OCI-M1 (cell line): ENCODE results near the gene PIGR.
A peak's percentile ranks its signal among the peaks of the same experiment; 100 is the strongest.

Source experiments
- DNase-seq: peaks from one replicate; lab custom pipeline; 2025; lab: John Stamatoyannopoulos, UW

PIGR gene, protein sequence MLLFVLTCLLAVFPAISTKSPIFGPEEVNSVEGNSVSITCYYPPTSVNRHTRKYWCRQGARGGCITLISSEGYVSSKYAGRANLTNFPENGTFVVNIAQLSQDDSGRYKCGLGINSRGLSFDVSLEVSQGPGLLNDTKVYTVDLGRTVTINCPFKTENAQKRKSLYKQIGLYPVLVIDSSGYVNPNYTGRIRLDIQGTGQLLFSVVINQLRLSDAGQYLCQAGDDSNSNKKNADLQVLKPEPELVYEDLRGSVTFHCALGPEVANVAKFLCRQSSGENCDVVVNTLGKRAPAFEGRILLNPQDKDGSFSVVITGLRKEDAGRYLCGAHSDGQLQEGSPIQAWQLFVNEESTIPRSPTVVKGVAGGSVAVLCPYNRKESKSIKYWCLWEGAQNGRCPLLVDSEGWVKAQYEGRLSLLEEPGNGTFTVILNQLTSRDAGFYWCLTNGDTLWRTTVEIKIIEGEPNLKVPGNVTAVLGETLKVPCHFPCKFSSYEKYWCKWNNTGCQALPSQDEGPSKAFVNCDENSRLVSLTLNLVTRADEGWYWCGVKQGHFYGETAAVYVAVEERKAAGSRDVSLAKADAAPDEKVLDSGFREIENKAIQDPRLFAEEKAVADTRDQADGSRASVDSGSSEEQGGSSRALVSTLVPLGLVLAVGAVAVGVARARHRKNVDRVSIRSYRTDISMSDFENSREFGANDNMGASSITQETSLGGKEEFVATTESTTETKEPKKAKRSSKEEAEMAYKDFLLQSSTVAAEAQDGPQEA

DNA sequence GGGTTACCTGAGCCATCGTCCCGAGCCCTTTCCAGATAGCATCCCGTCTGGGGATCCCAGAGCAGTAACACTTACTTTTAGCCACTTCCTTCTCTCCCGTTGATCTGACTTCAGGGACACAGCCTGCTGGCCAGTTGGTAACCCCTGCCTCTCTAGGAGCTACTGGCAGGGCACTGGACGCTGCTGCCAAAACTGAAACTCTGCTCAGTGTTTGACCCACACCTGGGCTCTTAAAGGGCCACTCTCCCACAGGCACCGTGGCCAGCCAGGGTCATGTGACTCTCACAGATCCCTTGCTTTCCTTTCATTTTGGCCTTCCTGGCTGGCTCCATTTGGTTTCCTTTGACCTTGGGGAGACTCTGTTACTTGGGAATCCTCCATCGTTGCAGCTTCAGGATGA lies at the start of gene PIGR:
Gene PIGR (minus strand): TSS at position 206 of the 400 bp plus-strand sequence. CDS start 5,935 bp downstream, outside the sequence.
- no peak for DNase-seq

DNA sequence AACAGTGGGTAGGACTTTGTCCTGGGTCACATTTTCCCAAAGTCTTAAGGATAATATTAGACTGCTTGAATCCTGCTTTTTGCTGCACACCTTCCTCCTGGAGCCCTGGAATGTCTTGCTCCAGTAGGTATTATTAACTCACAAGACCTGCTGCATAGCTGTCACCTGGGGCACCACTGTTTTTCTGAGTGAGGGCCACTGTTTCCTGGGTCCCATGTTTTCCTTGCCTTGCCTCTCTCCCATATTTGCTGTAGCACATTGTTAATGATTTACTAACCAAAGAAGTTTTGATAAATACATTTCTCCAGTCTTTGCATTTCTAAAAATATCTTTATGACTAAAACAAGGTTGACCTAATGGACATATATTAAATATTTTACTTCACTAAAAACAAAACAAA lies 46.5 kb upstream of the PIGR start:
- no peak for DNase-seq

DNA sequence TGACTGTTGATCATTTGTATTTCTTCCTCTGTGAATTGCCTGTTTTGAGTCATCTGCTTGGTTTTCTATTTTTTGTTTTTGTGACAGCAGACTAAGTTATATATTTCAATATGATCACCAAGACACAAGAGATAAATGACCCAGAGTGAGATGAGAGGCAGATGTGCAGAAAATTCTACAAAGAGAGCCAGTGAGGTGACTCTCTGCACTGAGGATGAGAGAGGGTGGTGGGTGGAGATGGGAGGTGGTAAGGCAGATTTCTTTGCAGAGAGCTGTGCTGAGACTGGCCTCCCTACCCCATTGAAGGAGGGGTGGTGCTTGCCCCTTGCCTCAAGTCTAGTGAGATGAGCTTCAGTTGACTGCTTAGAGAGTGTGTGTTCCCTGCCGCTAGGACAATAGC lies 41.6 kb upstream of the PIGR start:
- no peak for DNase-seq

DNA sequence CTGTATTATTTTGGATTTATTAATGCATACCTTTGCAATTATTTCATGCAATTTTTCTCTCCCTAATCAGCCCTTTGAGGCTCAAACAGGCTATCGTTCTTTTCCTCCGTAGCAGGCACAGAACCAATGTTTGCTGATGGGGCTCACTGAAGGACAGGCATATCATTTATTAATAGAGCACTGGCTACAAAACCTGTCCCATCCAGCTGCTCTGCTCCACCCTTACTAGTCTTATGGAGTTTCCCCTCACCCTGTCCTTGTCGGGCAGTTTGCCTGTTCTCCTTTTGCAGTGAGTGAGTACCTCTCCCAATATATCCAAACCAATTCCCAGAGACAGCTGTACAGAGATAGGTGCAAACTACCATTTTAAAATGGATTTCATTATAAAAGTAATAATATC lies 40.6 kb upstream of the PIGR start:
- no peak for DNase-seq

DNA sequence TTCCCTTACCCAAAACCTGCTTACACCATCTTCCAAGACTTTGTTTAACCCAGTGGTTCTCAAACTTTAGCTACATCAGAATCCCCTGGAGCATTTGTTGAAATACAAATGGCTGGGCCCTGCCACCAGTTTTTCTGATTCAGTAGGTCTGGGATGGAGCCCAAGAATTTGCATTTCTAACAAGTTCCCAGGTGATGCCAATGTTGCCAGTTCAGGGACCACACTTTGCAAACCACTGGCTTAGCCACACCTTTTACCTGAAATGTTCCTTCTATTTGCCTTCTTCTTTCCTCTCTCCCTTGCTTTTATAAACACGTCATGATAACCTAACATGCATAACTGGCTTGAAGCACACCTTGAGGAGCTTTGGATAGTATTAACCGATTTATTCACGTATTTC lies 40.1 kb upstream of the PIGR start:
- no peak for DNase-seq

DNA sequence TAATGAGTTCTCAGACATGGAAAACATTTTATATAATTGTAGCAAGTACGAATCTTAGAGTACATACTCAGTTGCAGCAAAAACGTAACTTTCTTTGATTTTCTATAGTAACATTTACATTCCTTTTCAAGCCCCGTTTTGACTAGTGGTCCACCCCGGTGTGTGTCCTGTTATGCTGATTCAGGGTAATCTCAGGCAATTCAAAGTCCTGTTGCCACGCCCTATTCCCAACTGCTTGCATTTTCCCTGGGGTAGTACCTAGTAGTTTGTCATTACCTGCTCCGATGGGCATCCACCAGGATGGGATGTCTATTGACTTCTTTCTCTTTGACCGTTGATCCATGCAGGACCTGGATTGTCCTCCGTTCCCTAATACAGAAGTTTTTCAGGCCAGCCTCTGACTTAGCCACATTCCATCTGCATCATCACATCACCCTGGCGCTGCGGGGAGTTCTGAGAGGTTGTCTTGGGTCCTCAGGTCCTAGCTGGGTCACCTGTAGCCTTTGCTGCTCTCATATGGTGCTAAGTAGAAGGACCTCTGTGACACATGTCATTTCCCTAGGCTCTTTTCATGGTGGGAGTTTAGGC lies 39.0 kb upstream of the PIGR start:
- DNase-seq: no peak

GRCh38 chr1:206982216-206982615 lies 36.0 kb upstream of the PIGR start:
- DNase-seq: peak; percentile 86

GRCh38 chr1:206979379-206980043 lies 33.2 kb upstream of the PIGR start:
- peak; percentile 69 for DNase-seq

DNA sequence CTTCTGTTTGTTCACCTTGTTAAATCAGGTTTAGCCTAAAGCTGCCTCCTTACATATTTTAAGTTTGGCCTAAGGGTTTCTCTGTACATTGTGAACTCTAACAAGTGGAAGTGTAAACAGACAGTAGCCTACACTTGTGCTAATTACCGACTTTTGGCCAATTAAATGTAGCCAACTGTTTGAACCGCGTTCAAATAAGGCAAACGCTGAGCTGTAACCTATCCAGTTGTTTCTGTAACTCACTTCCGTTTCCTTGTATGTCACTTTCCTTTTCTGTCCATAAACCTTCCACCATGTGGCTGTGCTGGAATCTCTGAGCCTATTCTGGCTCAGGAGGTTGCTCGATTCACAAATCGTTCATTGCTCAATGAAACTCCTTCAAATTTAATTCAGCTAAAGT lies 32.0 kb upstream of the PIGR start:
- DNase-seq: no peak

- DNase-seq: no peak
These were observed 29.0 kb upstream of the PIGR start for GRCh38 chr1:206975306-206975705.

GRCh38 chr1:206974140-206974539 lies 27.9 kb upstream of the PIGR start:
- DNase-seq: no peak

- DNase-seq: no peak
These were observed 26.5 kb upstream of the PIGR start for GRCh38 chr1:206972728-206973127.

DNA sequence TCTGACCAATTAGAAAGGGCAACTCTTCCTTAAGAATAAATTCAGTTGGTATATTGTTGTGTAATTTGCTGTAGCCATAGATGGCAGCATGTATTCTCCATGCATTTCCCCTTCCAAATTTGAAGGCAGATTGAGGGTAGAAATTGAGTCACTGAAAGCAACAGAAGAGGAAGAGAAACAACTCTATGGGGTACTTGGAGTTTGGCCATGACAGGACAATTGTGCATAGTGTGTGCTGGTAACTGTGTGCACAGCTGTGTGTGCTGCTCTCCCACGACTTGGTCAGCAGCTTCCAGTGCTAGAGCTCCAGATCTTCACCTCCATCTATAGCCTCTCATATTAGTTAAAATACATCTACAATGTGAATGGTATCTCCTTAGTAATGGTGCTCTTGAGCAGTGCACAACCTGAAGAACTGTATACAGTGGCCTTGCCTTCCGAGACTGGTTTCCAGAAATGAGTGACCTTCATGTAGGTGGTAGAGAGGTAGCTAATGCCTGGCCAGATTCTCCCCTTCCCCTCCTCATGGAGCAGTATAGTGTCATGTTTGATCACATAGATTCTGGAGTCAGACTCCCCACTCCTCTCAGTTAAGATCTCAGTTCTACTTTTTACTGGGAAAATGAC lies 24.9 kb upstream of the PIGR start:
- no peak for DNase-seq

GRCh38 chr1:206970446-206970845 lies 24.2 kb upstream of the PIGR start, which contains the start of gene FCAMR:
FCAMR (minus strand) TSS chr1:206970460; CDS start chr1:206970125, 335 bp downstream.
- DNase-seq: no peak

- no peak for DNase-seq
These were observed 22.8 kb upstream of the PIGR start for GRCh38 chr1:206969090-206969489.

GRCh38 chr1:206967096-206967849 lies 21.0 kb upstream of the PIGR start:
- DNase-seq: peak; percentile 75

GRCh38 chr1:206965781-206966180 lies 19.5 kb upstream of the PIGR start:
- DNase-seq: no peak

GRCh38 chr1:206963740-206964139 lies 17.5 kb upstream of the PIGR start:
- no peak for DNase-seq

GRCh38 chr1:206963119-206963712 lies 16.9 kb upstream of the PIGR start:
- DNase-seq: no peak

GRCh38 chr1:206962272-206962671 lies 16.0 kb upstream of the PIGR start:
- no peak for DNase-seq

GRCh38 chr1:206961668-206962067 lies 15.4 kb upstream of the PIGR start:
- no peak for DNase-seq
